ENCODE results near the gene CDK5RAP2.

- TF ChIP-seq EZH2 (IDR thresholded peaks at IDR 0.05; ENCODE audit: insufficient read depth, poor library complexity, severe bottlenecking) = no peak
- TF ChIP-seq EZH2phosphoT487 (IDR thresholded peaks at IDR 0.05; ENCODE audit: insufficient read depth, low read depth) = no peak
Observed at GRCh38 chr9:120534266-120534665, 45.7 kb downstream of the CDK5RAP2 start.
